ENCODE data around the gene WDFY4. TPM values are rescaled to one million over a fixed set of nuclear protein-coding genes. Genes with fewer than 3 reads are reported as not detected.

The WDFY4 gene
- polyA plus RNA-seq, 1 of the 3 experiments (the other 2 are of a cell fraction), result not detected

GRCh38 chr10:48935577-48935976 lies 250.9 kb downstream of the WDFY4 start:
- H3K27ac ChIP-seq (ENCODE audit: low read depth in 2 of 2, low read length in 1 of 2), result no peak overlapping the region
- no peak overlapping the region for H3K9ac ChIP-seq
- no peaks in the 10 kb centered on the region for H4K20me1 ChIP-seq (ENCODE audit: insufficient read depth)
- H3K4me2 ChIP-seq, result no peak overlapping the region
- no peaks in the 10 kb centered on the region for H3F3A ChIP-seq (replicated peaks; ENCODE audit: insufficient read depth)
- no peaks in the 10 kb centered on the region for H3K36me3 ChIP-seq (replicated peaks in 1 of 2; ENCODE audit: control insufficient read depth in 1 of 2, insufficient read depth in 2 of 2, low read length in 1 of 2)
- no peaks in the 10 kb centered on the region for H3K27me3 ChIP-seq (ENCODE audit: insufficient read depth)
- no peak for TF ChIP-seq MXI1 (IDR thresholded peaks at IDR 0.05; ENCODE audit: low read depth, low read length)
- TF ChIP-seq FOSL2 (IDR thresholded peaks at IDR 0.05; ENCODE audit: borderline replicate concordance, low read depth), result no peak
- no peak for TF ChIP-seq MEF2A (IDR thresholded peaks at IDR 0.05; ENCODE audit: borderline replicate concordance, low read depth)
- no peak for TF ChIP-seq EZH2phosphoT487 (IDR thresholded peaks at IDR 0.05; ENCODE audit: borderline replicate concordance, low read depth)
- no peak for TF ChIP-seq SIN3A (IDR thresholded peaks at IDR 0.05; ENCODE audit: borderline replicate concordance, low read depth, low read length)
- TF ChIP-seq EP300 (IDR thresholded peaks at IDR 0.05; ENCODE audit: borderline replicate concordance in 1 of 2, low read depth in 1 of 2, low read length in 1 of 2), result no peak
- TF ChIP-seq RXRA (IDR thresholded peaks at IDR 0.05; ENCODE audit: borderline replicate concordance, low read depth), result no peak
- no peak for TF ChIP-seq SMC3 (IDR thresholded peaks at IDR 0.05; ENCODE audit: low read depth, low read length)
- no peak for TF ChIP-seq MAX (IDR thresholded peaks at IDR 0.05; ENCODE audit: low read depth)
- no peak for TF ChIP-seq GABPA (IDR thresholded peaks at IDR 0.05; ENCODE audit: low read depth)
- TF ChIP-seq FOXM1 (IDR thresholded peaks at IDR 0.05; ENCODE audit: low read depth), result no peak
- TF ChIP-seq, protein P1, sequence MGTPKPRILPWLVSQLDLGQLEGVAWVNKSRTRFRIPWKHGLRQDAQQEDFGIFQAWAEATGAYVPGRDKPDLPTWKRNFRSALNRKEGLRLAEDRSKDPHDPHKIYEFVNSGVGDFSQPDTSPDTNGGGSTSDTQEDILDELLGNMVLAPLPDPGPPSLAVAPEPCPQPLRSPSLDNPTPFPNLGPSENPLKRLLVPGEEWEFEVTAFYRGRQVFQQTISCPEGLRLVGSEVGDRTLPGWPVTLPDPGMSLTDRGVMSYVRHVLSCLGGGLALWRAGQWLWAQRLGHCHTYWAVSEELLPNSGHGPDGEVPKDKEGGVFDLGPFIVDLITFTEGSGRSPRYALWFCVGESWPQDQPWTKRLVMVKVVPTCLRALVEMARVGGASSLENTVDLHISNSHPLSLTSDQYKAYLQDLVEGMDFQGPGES (IDR thresholded peaks at IDR 0.05; ENCODE audit: low read depth, low read length), result no peak
- TF ChIP-seq CTCF (IDR thresholded peaks at IDR 0.05), result no peak
- no peak for TF ChIP-seq TEAD4 (IDR thresholded peaks at IDR 0.05; ENCODE audit: borderline replicate concordance, insufficient read depth)
- TF ChIP-seq POLR2AphosphoS5 (IDR thresholded peaks at IDR 0.05; ENCODE audit: low read depth, low read length), result no peak
- TF ChIP-seq, protein P2, sequence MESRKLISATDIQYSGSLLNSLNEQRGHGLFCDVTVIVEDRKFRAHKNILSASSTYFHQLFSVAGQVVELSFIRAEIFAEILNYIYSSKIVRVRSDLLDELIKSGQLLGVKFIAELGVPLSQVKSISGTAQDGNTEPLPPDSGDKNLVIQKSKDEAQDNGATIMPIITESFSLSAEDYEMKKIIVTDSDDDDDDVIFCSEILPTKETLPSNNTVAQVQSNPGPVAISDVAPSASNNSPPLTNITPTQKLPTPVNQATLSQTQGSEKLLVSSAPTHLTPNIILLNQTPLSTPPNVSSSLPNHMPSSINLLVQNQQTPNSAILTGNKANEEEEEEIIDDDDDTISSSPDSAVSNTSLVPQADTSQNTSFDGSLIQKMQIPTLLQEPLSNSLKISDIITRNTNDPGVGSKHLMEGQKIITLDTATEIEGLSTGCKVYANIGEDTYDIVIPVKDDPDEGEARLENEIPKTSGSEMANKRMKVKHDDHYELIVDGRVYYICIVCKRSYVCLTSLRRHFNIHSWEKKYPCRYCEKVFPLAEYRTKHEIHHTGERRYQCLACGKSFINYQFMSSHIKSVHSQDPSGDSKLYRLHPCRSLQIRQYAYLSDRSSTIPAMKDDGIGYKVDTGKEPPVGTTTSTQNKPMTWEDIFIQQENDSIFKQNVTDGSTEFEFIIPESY (IDR thresholded peaks at IDR 0.05; ENCODE audit: borderline replicate concordance, low read depth), result no peak
- CTCF ChIA-PET, result interaction anchor here (0.8 kb wide), 1 partner anchor 21 kb away, joined by 3 read pairs; no protein-coding TSS in a partner anchor
- DNase-seq, result no peak
- H2AFZ ChIP-seq (ENCODE audit: low read depth), result no peak overlapping the region
- POLR2A ChIA-PET, result no interaction called here
- no peaks in the 10 kb centered on the region for H3K9me2 ChIP-seq
- no peaks in the 10 kb centered on the region for H3K79me2 ChIP-seq (ENCODE audit: insufficient read depth)
- no peak overlapping the region for H3K4me3 ChIP-seq (ENCODE audit: low read depth in 2 of 2, low read length in 1 of 2)
- no peaks in the 10 kb centered on the region for H3K9me3 ChIP-seq
- no peaks in the 10 kb centered on the region for H3K4me1 ChIP-seq (ENCODE audit: control insufficient read depth in 1 of 2, insufficient read depth in 2 of 2, low read depth in 1 of 2, low read length in 1 of 2)
